ENCODE results near the gene ACTN4. TPM values are rescaled to one million over a fixed set of nuclear protein-coding genes. Genes with fewer than 3 reads are reported as not detected.

ACTN4 gene
- total and polyA plus RNA-seq, 10 of the 15 experiments (the other 5 are each of a cell fraction or from before 2014, with no cell fraction given) = 2.4 to 293 (median 72.5) TPM

- TF ChIP-seq POU2F2 (IDR thresholded peaks at IDR 0.05; ENCODE audit: borderline replicate concordance, low read depth, low read length) = 0 out of 3 replicates have a peak, but pooled peaks have one; percentile 19
- TF ChIP-seq ZNF622 (IDR thresholded peaks at IDR 0.05) = no peak
- no peak for TF ChIP-seq MTA3 (IDR thresholded peaks at IDR 0.05; ENCODE audit: borderline replicate concordance, low read length)
- no peak for TF ChIP-seq CHD4 (IDR thresholded peaks at IDR 0.05)
- no peak for TF ChIP-seq GATAD2B (conservative IDR thresholded peaks at IDR 0.05; ENCODE audit: low read depth)
- TF ChIP-seq USF1 (IDR thresholded peaks at IDR 0.05; ENCODE audit: borderline replicate concordance, extremely low read length, insufficient read depth, low read depth, low read length) = no peak
- TF ChIP-seq REST (IDR thresholded peaks at IDR 0.05; ENCODE audit: low read depth, low read length) = no peak
- no peak for TF ChIP-seq HSF1 (IDR thresholded peaks at IDR 0.05; ENCODE audit: low read depth, low read length)
- TF ChIP-seq CREB1 (IDR thresholded peaks at IDR 0.05; ENCODE audit: low read depth) = no peak
- no peak for TF ChIP-seq CHD1 (IDR thresholded peaks at IDR 0.05; ENCODE audit: low read depth, low read length)
- no peak for TF ChIP-seq MEF2B (IDR thresholded peaks at IDR 0.05; ENCODE audit: partially characterized antibody, poor library complexity, severe bottlenecking)
- TF ChIP-seq E2F8 (IDR thresholded peaks at IDR 0.05; ENCODE audit: low read depth, partially characterized antibody) = no peak
- TF ChIP-seq RBBP5 (conservative IDR thresholded peaks at IDR 0.05) = no peak
- TF ChIP-seq EP300 (IDR thresholded peaks at IDR 0.05; ENCODE audit: borderline replicate concordance in 1 of 2, control insufficient read depth in 1 of 2, low read depth in 2 of 2, low read length in 2 of 2) = no peak
- TF ChIP-seq E4F1 (IDR thresholded peaks at IDR 0.05; ENCODE audit: borderline replicate concordance, partially characterized antibody) = no peak
Observed at GRCh38 chr19:38634757-38635482, 12.5 kb upstream of the ACTN4 start (continued).

All from GM12878 (cell line).